OCI-LY3 (cell line): ENCODE results near the gene UBALD2.

Experiments used
- CTCF ChIP-seq: fragments of 200-600, 300-600 bp; sonication (generic); IDR thresholded peaks from 2 replicates; pipeline ENCODE4 v1.5.1; 2014; ENCODE audit warnings: antibody characterized with exemption, low read length, low read depth
- EZH2phosphoT487 ChIP-seq: fragments of 200-600 bp; shearing (Covaris generic); IDR thresholded peaks from 2 replicates; pipeline ENCODE4 v1.6.1; 2018; ENCODE audit warnings: antibody characterized with exemption, mixed run types, low read depth

DNA sequence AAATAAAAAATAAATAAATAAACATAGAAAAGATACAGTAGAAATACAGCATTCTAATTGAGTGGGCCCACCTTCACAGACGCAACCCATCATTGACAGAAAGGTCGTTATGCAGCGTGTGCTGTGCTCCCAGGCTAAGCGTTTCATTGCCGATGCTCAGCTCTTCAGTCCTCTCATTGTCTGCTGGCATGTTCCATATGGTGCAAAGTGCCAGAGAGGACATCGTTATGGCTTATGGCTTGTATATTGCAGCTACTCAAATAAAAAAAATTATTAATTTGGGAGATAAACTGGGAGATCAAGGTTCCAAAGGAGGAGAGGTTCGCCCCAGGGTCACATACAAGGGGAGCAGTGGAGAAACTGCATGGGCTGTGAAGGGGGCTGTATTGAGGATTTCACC lies 11.3 kb upstream of the UBALD2 start:
- TF ChIP-seq CTCF (no peak), EZH2phosphoT487 (no peak)
